ENCODE data around the gene FAM219B. TPM values are rescaled to one million over a fixed set of nuclear protein-coding genes. Genes with fewer than 3 reads are reported as not detected.

The FAM219B gene
- total RNA-seq, 1 experiment from 2014 or later, result 64.3 TPM

DNA sequence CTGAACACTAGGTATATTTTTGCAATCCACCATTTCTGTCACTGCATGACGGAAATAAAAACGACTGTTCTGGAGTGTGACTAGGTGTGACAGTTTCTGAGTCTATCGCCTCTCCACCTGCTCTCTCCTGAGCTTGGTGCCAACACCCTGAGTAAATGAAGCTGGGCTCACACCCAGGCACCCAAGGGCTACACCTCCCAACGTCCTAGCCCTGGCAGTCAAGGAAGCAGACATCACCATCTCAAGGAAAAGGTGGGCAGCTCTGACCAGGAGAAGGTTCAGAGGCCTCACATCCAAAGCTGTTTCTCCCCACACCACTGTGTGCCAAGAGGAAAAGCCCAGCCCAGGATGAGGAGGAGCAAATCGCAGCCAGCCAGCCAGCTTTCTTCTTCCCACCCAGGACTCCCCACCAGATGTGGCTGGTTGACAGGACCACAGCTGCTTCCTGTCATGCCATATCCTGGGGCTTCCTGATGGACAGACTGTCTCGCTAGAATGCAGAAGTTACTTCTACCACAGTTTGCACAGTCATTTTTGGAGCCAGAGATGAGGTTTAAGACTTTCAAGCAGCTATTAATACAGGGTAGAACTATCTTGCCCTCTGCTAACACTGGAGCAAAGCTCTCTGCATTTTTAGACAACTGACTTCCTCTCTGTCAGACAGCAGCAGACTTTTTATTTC, 36.8 kb downstream of the FAM219B start:
- H3K79me2 ChIP-seq (ENCODE audit: insufficient read depth, low read length), result peaks cover 74% of the 10 kb centered on the region
- no peak overlapping the region for H3K4me2 ChIP-seq (ENCODE audit: low read length)
- no peaks in the 10 kb centered on the region for H4K20me1 ChIP-seq (ENCODE audit: insufficient read depth)
- peaks cover 15 to 54% of the 10 kb centered on the region in 2 experiments for H3K4me1 ChIP-seq (ENCODE audit: control insufficient read depth in 1 of 2, insufficient read depth in 2 of 2, low read length in 2 of 2)
- intact Hi-C loops (cut with micrococcal nuclease), result no loop called here
- no peak overlapping the region for H3K27ac ChIP-seq (ENCODE audit: low read depth, low read length)
- no TSS peak for BruUV-seq (replicated peaks)
- no peak for DNase-seq (ENCODE audit: low read depth, low spot score)
- ChIA-PET CTCF (interaction anchor here (0.8 kb wide), 1 partner anchor 32 kb away, joined by 3 read pairs; no protein-coding TSS in a partner anchor), POLR2A (no interaction called here), RAD21 (ENCODE audit: low non-redundant PET in 1 of 2, low total read pairs in 2 of 2, uncharacterized antibody in 2 of 2, unreplicated experiment in 2 of 2) (no interaction called here)
- TF ChIP-seq, protein P1, sequence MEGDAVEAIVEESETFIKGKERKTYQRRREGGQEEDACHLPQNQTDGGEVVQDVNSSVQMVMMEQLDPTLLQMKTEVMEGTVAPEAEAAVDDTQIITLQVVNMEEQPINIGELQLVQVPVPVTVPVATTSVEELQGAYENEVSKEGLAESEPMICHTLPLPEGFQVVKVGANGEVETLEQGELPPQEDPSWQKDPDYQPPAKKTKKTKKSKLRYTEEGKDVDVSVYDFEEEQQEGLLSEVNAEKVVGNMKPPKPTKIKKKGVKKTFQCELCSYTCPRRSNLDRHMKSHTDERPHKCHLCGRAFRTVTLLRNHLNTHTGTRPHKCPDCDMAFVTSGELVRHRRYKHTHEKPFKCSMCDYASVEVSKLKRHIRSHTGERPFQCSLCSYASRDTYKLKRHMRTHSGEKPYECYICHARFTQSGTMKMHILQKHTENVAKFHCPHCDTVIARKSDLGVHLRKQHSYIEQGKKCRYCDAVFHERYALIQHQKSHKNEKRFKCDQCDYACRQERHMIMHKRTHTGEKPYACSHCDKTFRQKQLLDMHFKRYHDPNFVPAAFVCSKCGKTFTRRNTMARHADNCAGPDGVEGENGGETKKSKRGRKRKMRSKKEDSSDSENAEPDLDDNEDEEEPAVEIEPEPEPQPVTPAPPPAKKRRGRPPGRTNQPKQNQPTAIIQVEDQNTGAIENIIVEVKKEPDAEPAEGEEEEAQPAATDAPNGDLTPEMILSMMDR (IDR thresholded peaks at IDR 0.05 in 2 of 3, conservative IDR thresholded peaks at IDR 0.05 in 1 of 3; ENCODE audit: borderline replicate concordance in 1 of 3, insufficient read depth in 1 of 3, low read depth in 2 of 3, low read length in 2 of 3), result no peak
- ATAC-seq, result no peak
- H3K36me3 ChIP-seq (ENCODE audit: control insufficient read depth in 1 of 2, insufficient read depth in 2 of 2, low read length in 2 of 2), result peaks cover 0 to 8% of the 10 kb centered on the region in 2 experiments; a peak in 1 of 4 replicates
- H2AFZ ChIP-seq (ENCODE audit: low read depth, low read length, poor library complexity, severe bottlenecking), result no peak overlapping the region
- no peaks in the 10 kb centered on the region for H3K9me2 ChIP-seq (ENCODE audit: insufficient read depth)
- H3K9me3 ChIP-seq (ENCODE audit: control insufficient read depth in 1 of 2, insufficient read depth in 1 of 2, low read depth in 1 of 2, low read length in 2 of 2), result no peaks in the 10 kb centered on the region
- no peaks in the 10 kb centered on the region for H3K27me3 ChIP-seq (ENCODE audit: insufficient read depth, low read length)
- no peak overlapping the region for H3K4me3 ChIP-seq (replicated peaks in 1 of 2; ENCODE audit: low read depth in 1 of 2, low read length in 2 of 2)
- no peak overlapping the region for H3K9ac ChIP-seq (ENCODE audit: low read length)

DNA sequence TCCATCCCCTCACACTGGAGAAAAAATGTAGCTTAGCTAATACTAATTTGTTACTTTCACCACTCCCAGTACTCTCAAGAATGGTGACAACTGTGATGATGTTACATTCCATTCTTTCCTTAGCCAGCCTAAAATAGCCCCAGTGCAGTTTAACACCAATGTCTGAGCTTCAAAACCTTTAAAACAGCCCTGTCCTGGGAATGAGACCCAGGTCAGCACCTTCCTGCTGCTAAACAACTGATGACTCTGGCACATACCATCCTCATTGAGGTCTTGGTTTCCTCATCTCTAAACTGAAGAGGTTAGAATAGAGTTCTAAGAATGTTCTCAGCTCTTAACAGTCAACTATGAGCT, 37.3 kb downstream of the FAM219B start:
- ChIA-PET POLR2A (no interaction called here), RAD21 (ENCODE audit: low non-redundant PET in 1 of 2, low total read pairs in 2 of 2, uncharacterized antibody in 2 of 2, unreplicated experiment in 2 of 2) (no interaction called here), CTCF (interaction anchor here (0.8 kb wide), 1 partner anchor 32 kb away, joined by 3 read pairs; no protein-coding TSS in a partner anchor)
- no peak for DNase-seq (ENCODE audit: low read depth, low spot score)
- no peaks in the 10 kb centered on the region for H3K9me3 ChIP-seq (ENCODE audit: control insufficient read depth in 1 of 2, insufficient read depth in 1 of 2, low read depth in 1 of 2, low read length in 2 of 2)
- intact Hi-C loops (cut with micrococcal nuclease), result no loop called here
- no peak overlapping the region for H3K4me3 ChIP-seq (replicated peaks in 1 of 2; ENCODE audit: low read depth in 1 of 2, low read length in 2 of 2)
- H3K9me2 ChIP-seq (ENCODE audit: insufficient read depth), result no peaks in the 10 kb centered on the region
- no peak overlapping the region for H3K9ac ChIP-seq (ENCODE audit: low read length)
- peaks cover 78% of the 10 kb centered on the region for H3K79me2 ChIP-seq (ENCODE audit: insufficient read depth, low read length)
- peaks cover 15 to 59% of the 10 kb centered on the region in 2 experiments for H3K4me1 ChIP-seq (ENCODE audit: control insufficient read depth in 1 of 2, insufficient read depth in 2 of 2, low read length in 2 of 2)
- H3K36me3 ChIP-seq (ENCODE audit: control insufficient read depth in 1 of 2, insufficient read depth in 2 of 2, low read length in 2 of 2), result peaks cover 0 to 8% of the 10 kb centered on the region in 2 experiments; a peak in 1 of 4 replicates
- H3K27me3 ChIP-seq (ENCODE audit: insufficient read depth, low read length), result no peaks in the 10 kb centered on the region
- no peak for ATAC-seq
- H3K27ac ChIP-seq (ENCODE audit: low read depth, low read length), result no peak overlapping the region
- no peak overlapping the region for H2AFZ ChIP-seq (ENCODE audit: low read depth, low read length, poor library complexity, severe bottlenecking)
- H4K20me1 ChIP-seq (ENCODE audit: insufficient read depth), result no peaks in the 10 kb centered on the region
- no peak overlapping the region for H3K4me2 ChIP-seq (ENCODE audit: low read length)
- BruUV-seq (replicated peaks), result no TSS peak
- no peak for TF ChIP-seq POLR2A (IDR thresholded peaks at IDR 0.05; ENCODE audit: borderline replicate concordance, extremely low read depth, insufficient read depth, insufficient read length)
- TF ChIP-seq SRF (IDR thresholded peaks at IDR 0.05; ENCODE audit: low read depth), result no peak
- TF ChIP-seq CEBPB (IDR thresholded peaks at IDR 0.05; ENCODE audit: low read depth), result no peak
- TF ChIP-seq EGR1 (IDR thresholded peaks at IDR 0.05; ENCODE audit: low read depth), result no peak
- TF ChIP-seq ELF1 (IDR thresholded peaks at IDR 0.05; ENCODE audit: borderline replicate concordance, low read depth), result no peak
- no peak for TF ChIP-seq ZFX (IDR thresholded peaks at IDR 0.05)
- TF ChIP-seq SIN3A (IDR thresholded peaks at IDR 0.05; ENCODE audit: low read depth), result no peak
- no peak for TF ChIP-seq POLR2AphosphoS5 (IDR thresholded peaks at IDR 0.05; ENCODE audit: low read depth, low read length)
- no peak for TF ChIP-seq SP1 (IDR thresholded peaks at IDR 0.05; ENCODE audit: low read depth)
- TF ChIP-seq, protein P2, sequence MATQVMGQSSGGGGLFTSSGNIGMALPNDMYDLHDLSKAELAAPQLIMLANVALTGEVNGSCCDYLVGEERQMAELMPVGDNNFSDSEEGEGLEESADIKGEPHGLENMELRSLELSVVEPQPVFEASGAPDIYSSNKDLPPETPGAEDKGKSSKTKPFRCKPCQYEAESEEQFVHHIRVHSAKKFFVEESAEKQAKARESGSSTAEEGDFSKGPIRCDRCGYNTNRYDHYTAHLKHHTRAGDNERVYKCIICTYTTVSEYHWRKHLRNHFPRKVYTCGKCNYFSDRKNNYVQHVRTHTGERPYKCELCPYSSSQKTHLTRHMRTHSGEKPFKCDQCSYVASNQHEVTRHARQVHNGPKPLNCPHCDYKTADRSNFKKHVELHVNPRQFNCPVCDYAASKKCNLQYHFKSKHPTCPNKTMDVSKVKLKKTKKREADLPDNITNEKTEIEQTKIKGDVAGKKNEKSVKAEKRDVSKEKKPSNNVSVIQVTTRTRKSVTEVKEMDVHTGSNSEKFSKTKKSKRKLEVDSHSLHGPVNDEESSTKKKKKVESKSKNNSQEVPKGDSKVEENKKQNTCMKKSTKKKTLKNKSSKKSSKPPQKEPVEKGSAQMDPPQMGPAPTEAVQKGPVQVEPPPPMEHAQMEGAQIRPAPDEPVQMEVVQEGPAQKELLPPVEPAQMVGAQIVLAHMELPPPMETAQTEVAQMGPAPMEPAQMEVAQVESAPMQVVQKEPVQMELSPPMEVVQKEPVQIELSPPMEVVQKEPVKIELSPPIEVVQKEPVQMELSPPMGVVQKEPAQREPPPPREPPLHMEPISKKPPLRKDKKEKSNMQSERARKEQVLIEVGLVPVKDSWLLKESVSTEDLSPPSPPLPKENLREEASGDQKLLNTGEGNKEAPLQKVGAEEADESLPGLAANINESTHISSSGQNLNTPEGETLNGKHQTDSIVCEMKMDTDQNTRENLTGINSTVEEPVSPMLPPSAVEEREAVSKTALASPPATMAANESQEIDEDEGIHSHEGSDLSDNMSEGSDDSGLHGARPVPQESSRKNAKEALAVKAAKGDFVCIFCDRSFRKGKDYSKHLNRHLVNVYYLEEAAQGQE (IDR thresholded peaks at IDR 0.05; ENCODE audit: low read depth), result no peak
- TF ChIP-seq RAD21 (IDR thresholded peaks at IDR 0.05; ENCODE audit: low read depth), result no peak
- no peak for TF ChIP-seq ZNF274 (IDR thresholded peaks at IDR 0.05; ENCODE audit: low read depth, low read length)
- TF ChIP-seq, protein P3, sequence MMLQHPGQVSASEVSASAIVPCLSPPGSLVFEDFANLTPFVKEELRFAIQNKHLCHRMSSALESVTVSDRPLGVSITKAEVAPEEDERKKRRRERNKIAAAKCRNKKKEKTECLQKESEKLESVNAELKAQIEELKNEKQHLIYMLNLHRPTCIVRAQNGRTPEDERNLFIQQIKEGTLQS (IDR thresholded peaks at IDR 0.05), result no peak
- no peak for TF ChIP-seq YY1 (IDR thresholded peaks at IDR 0.05; ENCODE audit: extremely low read depth, insufficient replicate concordance, low read depth, low read length)
- no peak for TF ChIP-seq EZH2 (IDR thresholded peaks at IDR 0.05)

All from HCT116 (cell line).